ENCODE data around the gene DDOST. TPM values are rescaled to one million over a fixed set of nuclear protein-coding genes. Genes with fewer than 3 reads are reported as not detected.
"Not testable (repeated sequence)": the region's sequence is repeated elsewhere in the genome, so short reads cannot be mapped to it uniquely, and the experiment has no call there.

Gene DDOST
- total RNA-seq, 1 donor: 277 TPM

GRCh38 chr1:20626524-20626923 lies 34.6 kb downstream of the DDOST start:
- no peak for DNase-seq (ENCODE audit: low read depth in 2 of 3, low spot score in 2 of 3)

GRCh38 chr1:20626098-20626427 lies 35.1 kb downstream of the DDOST start:
- DNase-seq (ENCODE audit: low read depth in 2 of 3, low spot score in 2 of 3): no peak

- no peak for DNase-seq (ENCODE audit: low read depth in 2 of 3, low spot score in 2 of 3)
These were observed 35.7 kb downstream of the DDOST start for GRCh38 chr1:20625176-20626097.

GRCh38 chr1:20624709-20625108 lies 36.5 kb downstream of the DDOST start:
- no peak for DNase-seq (ENCODE audit: low read depth in 2 of 3, low spot score in 2 of 3)

GRCh38 chr1:20621012-20621411 lies 40.2 kb downstream of the DDOST start:
- DNase-seq (ENCODE audit: low read depth in 2 of 3, low spot score in 2 of 3): no peak

GRCh38 chr1:20619999-20620398 lies 41.2 kb downstream of the DDOST start:
- no peak for DNase-seq (ENCODE audit: low read depth in 2 of 3, low spot score in 2 of 3)

- no peak for DNase-seq (ENCODE audit: low read depth in 2 of 3, low spot score in 2 of 3)
These were observed 42.6 kb downstream of the DDOST start for GRCh38 chr1:20618550-20618949.

GRCh38 chr1:20616847-20617487 lies 44.2 kb downstream of the DDOST start:
- no peak for DNase-seq (ENCODE audit: low read depth in 2 of 3, low spot score in 2 of 3)

- no peak for DNase-seq (ENCODE audit: low read depth in 2 of 3, low spot score in 2 of 3)
These were observed 45.0 kb downstream of the DDOST start for GRCh38 chr1:20615946-20616846.

GRCh38 chr1:20614131-20614579 lies 47.0 kb downstream of the DDOST start:
- DNase-seq (ENCODE audit: low read depth in 2 of 3, low spot score in 2 of 3): no peak

- DNase-seq (ENCODE audit: low read depth in 2 of 3, low spot score in 2 of 3): no peak
These were observed 48.9 kb downstream of the DDOST start for GRCh38 chr1:20612221-20612746.

- DNase-seq (ENCODE audit: low read depth in 2 of 3, low spot score in 2 of 3): no peak
These were observed 49.5 kb downstream of the DDOST start for GRCh38 chr1:20611652-20612051.

GRCh38 chr1:20610970-20611369 lies 50.2 kb downstream of the DDOST start:
- no peak for DNase-seq (ENCODE audit: low read depth in 2 of 3, low spot score in 2 of 3)

GRCh38 chr1:20609541-20609940 lies 51.6 kb downstream of the DDOST start:
- no peak for DNase-seq (ENCODE audit: low read depth in 2 of 3, low spot score in 2 of 3)

- DNase-seq (ENCODE audit: low read depth in 2 of 3, low spot score in 2 of 3): not testable (repeated sequence)
These were observed 54.2 kb downstream of the DDOST start for GRCh38 chr1:20606801-20607570.

- no peak for DNase-seq (ENCODE audit: low read depth in 2 of 3, low spot score in 2 of 3)
These were observed 56.5 kb downstream of the DDOST start for GRCh38 chr1:20604678-20605077.

GRCh38 chr1:20603504-20604464 lies 57.4 kb downstream of the DDOST start:
- DNase-seq (ENCODE audit: low read depth in 2 of 3, low spot score in 2 of 3): no peak

- DNase-seq (ENCODE audit: low read depth in 2 of 3, low spot score in 2 of 3): no peak
These were observed 58.2 kb downstream of the DDOST start for GRCh38 chr1:20602851-20603450.
